ENCODE measurements around the gene KIF26B.

DNA sequence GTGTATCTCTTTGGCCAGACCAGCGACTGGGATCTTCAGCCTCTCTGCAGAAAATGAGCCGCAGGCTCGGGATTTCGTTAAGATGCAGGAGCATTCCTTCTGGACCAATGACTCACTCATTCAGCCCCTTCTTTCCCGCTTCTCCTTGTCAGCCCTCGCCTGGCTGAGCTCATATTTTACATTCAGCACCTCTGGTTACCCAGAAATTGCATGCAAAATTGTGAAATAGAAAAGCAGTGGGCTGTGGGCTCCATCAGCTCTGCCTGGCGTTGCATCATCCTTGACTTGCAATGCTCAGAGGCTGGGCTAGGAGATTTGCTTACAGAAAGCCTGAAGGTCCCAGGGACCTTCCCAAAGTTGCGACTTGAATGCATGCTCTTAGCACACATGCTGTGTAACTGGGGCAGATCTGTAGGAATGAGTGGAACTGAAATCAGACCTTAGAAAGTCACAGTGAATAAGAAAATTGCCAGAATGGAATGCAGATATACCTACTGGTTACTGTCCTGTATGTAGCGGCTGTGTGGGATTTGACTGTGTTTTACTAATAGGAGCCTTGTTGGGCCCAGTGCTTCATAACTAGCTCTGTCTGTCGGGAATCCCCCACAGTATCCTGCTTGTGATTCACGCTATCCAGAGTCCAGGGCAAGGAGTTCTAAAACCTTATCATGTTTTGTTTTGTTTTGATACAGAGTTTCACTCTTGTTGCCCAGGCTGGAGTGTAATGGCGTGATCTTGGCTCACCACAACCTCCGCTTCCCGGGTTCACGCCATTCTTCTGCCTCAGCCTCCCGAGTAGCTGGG lies 444.8 kb downstream of the KIF26B start:
- TF ChIP-seq, protein P1, sequence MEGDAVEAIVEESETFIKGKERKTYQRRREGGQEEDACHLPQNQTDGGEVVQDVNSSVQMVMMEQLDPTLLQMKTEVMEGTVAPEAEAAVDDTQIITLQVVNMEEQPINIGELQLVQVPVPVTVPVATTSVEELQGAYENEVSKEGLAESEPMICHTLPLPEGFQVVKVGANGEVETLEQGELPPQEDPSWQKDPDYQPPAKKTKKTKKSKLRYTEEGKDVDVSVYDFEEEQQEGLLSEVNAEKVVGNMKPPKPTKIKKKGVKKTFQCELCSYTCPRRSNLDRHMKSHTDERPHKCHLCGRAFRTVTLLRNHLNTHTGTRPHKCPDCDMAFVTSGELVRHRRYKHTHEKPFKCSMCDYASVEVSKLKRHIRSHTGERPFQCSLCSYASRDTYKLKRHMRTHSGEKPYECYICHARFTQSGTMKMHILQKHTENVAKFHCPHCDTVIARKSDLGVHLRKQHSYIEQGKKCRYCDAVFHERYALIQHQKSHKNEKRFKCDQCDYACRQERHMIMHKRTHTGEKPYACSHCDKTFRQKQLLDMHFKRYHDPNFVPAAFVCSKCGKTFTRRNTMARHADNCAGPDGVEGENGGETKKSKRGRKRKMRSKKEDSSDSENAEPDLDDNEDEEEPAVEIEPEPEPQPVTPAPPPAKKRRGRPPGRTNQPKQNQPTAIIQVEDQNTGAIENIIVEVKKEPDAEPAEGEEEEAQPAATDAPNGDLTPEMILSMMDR (IDR thresholded peaks at IDR 0.05), result no peak
- TF ChIP-seq POLR2AphosphoS5 (IDR thresholded peaks at IDR 0.05), result no peak
- TF ChIP-seq EP300 (IDR thresholded peaks at IDR 0.05), result no peak

All from suprapubic skin (tissue), 4 donors.